ENCODE results near the gene SLC26A5.

The SLC26A5 gene

GRCh38 chr7:103388469-103389140 is 57.4 kb downstream of the SLC26A5 start:
- Histone ChIP-seq H3K79me2 (ENCODE audit: control insufficient read depth, insufficient read depth, low read length) (no peaks in the 10 kb centered on the region), H3K23ac (ENCODE audit: low read length) (no peak overlapping the region), H3K27ac (ENCODE audit: low read depth, low read length) (no peak overlapping the region), H2BK15ac (replicated peaks; ENCODE audit: low read depth) (no peak overlapping the region), H3K79me1 (ENCODE audit: low read length) (no peaks in the 10 kb centered on the region), H2AK5ac (ENCODE audit: low read length) (no peak overlapping the region), H3K56ac (ENCODE audit: low read length) (no peak overlapping the region), H3K4me1 (ENCODE audit: control insufficient read depth, low read depth, low read length) (no peaks in the 10 kb centered on the region), H3K36me3 (ENCODE audit: control insufficient read depth, insufficient read depth, low read length) (no peaks in the 10 kb centered on the region), H4K5ac (ENCODE audit: low read length) (no peak overlapping the region), H3K18ac (ENCODE audit: low read length) (no peak overlapping the region), H3K9ac (ENCODE audit: low read length) (no peak overlapping the region), H3K4me2 (ENCODE audit: low read length) (no peak overlapping the region), H4K8ac (ENCODE audit: low read depth, low read length) (no peak overlapping the region), H3K4ac (ENCODE audit: low read depth, low read length) (no peak overlapping the region), H3K27me3 (ENCODE audit: insufficient read depth, low read length, poor library complexity) (no peaks in the 10 kb centered on the region), H2BK120ac (ENCODE audit: low read depth, low read length) (no peak overlapping the region), H3K4me3 (ENCODE audit: low read length) (no peak overlapping the region), H2BK5ac (ENCODE audit: low read length) (no peak overlapping the region)
- no peak for DNase-seq
- WGBS (ENCODE audit: extremely low coverage, insufficient coverage, low lambda C conversion rate): no CpG with 5 or more reads among the region's 4 CpGs

GRCh38 chr7:103387242-103387641 is 58.8 kb downstream of the SLC26A5 start:
- no peak overlapping the region for H4K8ac ChIP-seq (ENCODE audit: low read depth, low read length)
- no peaks in the 10 kb centered on the region for H3K4me1 ChIP-seq (ENCODE audit: control insufficient read depth, low read depth, low read length)
- no peak overlapping the region for H3K18ac ChIP-seq (ENCODE audit: low read length)
- no peaks in the 10 kb centered on the region for H3K27me3 ChIP-seq (ENCODE audit: insufficient read depth, low read length, poor library complexity)
- H3K4ac ChIP-seq (ENCODE audit: low read depth, low read length): no peak overlapping the region
- no peak overlapping the region for H4K5ac ChIP-seq (ENCODE audit: low read length)
- no peaks in the 10 kb centered on the region for H3K36me3 ChIP-seq (ENCODE audit: control insufficient read depth, insufficient read depth, low read length)
- H3K23ac ChIP-seq (ENCODE audit: low read length): no peak overlapping the region
- no CpG with 5 or more reads among the region's 1 CpG for WGBS (ENCODE audit: extremely low coverage, insufficient coverage, low lambda C conversion rate)
- no peak for DNase-seq
- H3K79me2 ChIP-seq (ENCODE audit: control insufficient read depth, insufficient read depth, low read length): no peaks in the 10 kb centered on the region
- no peak overlapping the region for H2AK5ac ChIP-seq (ENCODE audit: low read length)
- H3K4me2 ChIP-seq (ENCODE audit: low read length): no peak overlapping the region
- no peak overlapping the region for H3K4me3 ChIP-seq (ENCODE audit: low read length)
- no peak overlapping the region for H3K27ac ChIP-seq (ENCODE audit: low read depth, low read length)
- no peak overlapping the region for H3K9ac ChIP-seq (ENCODE audit: low read length)
- no peak overlapping the region for H2BK15ac ChIP-seq (replicated peaks; ENCODE audit: low read depth)
- no peaks in the 10 kb centered on the region for H3K79me1 ChIP-seq (ENCODE audit: low read length)
- no peak overlapping the region for H2BK5ac ChIP-seq (ENCODE audit: low read length)
- H3K56ac ChIP-seq (ENCODE audit: low read length): no peak overlapping the region
- H2BK120ac ChIP-seq (ENCODE audit: low read depth, low read length): no peak overlapping the region

- Histone ChIP-seq H3K56ac (ENCODE audit: low read length) (no peak overlapping the region), H3K23ac (ENCODE audit: low read length) (no peak overlapping the region), H3K79me1 (ENCODE audit: low read length) (no peaks in the 10 kb centered on the region), H3K4ac (ENCODE audit: low read depth, low read length) (no peak overlapping the region), H2BK120ac (ENCODE audit: low read depth, low read length) (no peak overlapping the region), H2BK5ac (ENCODE audit: low read length) (no peak overlapping the region), H3K4me1 (ENCODE audit: control insufficient read depth, low read depth, low read length) (no peaks in the 10 kb centered on the region), H2BK15ac (replicated peaks; ENCODE audit: low read depth) (no peak overlapping the region), H2AK5ac (ENCODE audit: low read length) (no peak overlapping the region), H4K5ac (ENCODE audit: low read length) (no peak overlapping the region), H4K8ac (ENCODE audit: low read depth, low read length) (no peak overlapping the region), H3K79me2 (ENCODE audit: control insufficient read depth, insufficient read depth, low read length) (no peaks in the 10 kb centered on the region), H3K9ac (ENCODE audit: low read length) (no peak overlapping the region), H3K4me3 (ENCODE audit: low read length) (no peak overlapping the region), H3K4me2 (ENCODE audit: low read length) (no peak overlapping the region), H3K36me3 (ENCODE audit: control insufficient read depth, insufficient read depth, low read length) (no peaks in the 10 kb centered on the region), H3K27me3 (ENCODE audit: insufficient read depth, low read length, poor library complexity) (no peaks in the 10 kb centered on the region), H3K18ac (ENCODE audit: low read length) (no peak overlapping the region), H3K27ac (ENCODE audit: low read depth, low read length) (no peak overlapping the region)
- WGBS (ENCODE audit: extremely low coverage, insufficient coverage, low lambda C conversion rate): 100% methylated on average over 1 of the region's 5 CpGs
- DNase-seq: no peak
These were observed 64.0 kb downstream of the SLC26A5 start for GRCh38 chr7:103382032-103382402.

GRCh38 chr7:103381280-103382031 is 64.6 kb downstream of the SLC26A5 start:
- 100% methylated on average over 2 of the region's 4 CpGs for WGBS (ENCODE audit: extremely low coverage, insufficient coverage, low lambda C conversion rate)

GRCh38 chr7:103380395-103381191 is 65.4 kb downstream of the SLC26A5 start:
- H3K4ac ChIP-seq (ENCODE audit: low read depth, low read length): no peak overlapping the region
- no peak overlapping the region for H4K8ac ChIP-seq (ENCODE audit: low read depth, low read length)
- H3K4me3 ChIP-seq (ENCODE audit: low read length): no peak overlapping the region
- H3K27me3 ChIP-seq (ENCODE audit: insufficient read depth, low read length, poor library complexity): no peaks in the 10 kb centered on the region
- H3K27ac ChIP-seq (ENCODE audit: low read depth, low read length): no peak overlapping the region
- H3K79me2 ChIP-seq (ENCODE audit: control insufficient read depth, insufficient read depth, low read length): no peaks in the 10 kb centered on the region
- no peak overlapping the region for H3K18ac ChIP-seq (ENCODE audit: low read length)
- no peaks in the 10 kb centered on the region for H3K4me1 ChIP-seq (ENCODE audit: control insufficient read depth, low read depth, low read length)
- WGBS (ENCODE audit: extremely low coverage, insufficient coverage, low lambda C conversion rate): 100% methylated on average over 2 of the region's 5 CpGs
- H3K9ac ChIP-seq (ENCODE audit: low read length): no peak overlapping the region
- H2AK5ac ChIP-seq (ENCODE audit: low read length): no peak overlapping the region
- no peaks in the 10 kb centered on the region for H3K79me1 ChIP-seq (ENCODE audit: low read length)
- DNase-seq: peak; percentile 10
- H2BK120ac ChIP-seq (ENCODE audit: low read depth, low read length): no peak overlapping the region
- no peak overlapping the region for H4K5ac ChIP-seq (ENCODE audit: low read length)
- H2BK5ac ChIP-seq (ENCODE audit: low read length): no peak overlapping the region
- H3K23ac ChIP-seq (ENCODE audit: low read length): no peak overlapping the region
- H3K56ac ChIP-seq (ENCODE audit: low read length): no peak overlapping the region
- H2BK15ac ChIP-seq (replicated peaks; ENCODE audit: low read depth): no peak overlapping the region
- H3K4me2 ChIP-seq (ENCODE audit: low read length): no peak overlapping the region
- no peaks in the 10 kb centered on the region for H3K36me3 ChIP-seq (ENCODE audit: control insufficient read depth, insufficient read depth, low read length)

More at GRCh38 chr7:103381280-103382031, 64.6 kb downstream of the SLC26A5 start:
- Histone ChIP-seq H3K4me2 (ENCODE audit: low read length) (no peak overlapping the region), H3K56ac (ENCODE audit: low read length) (no peak overlapping the region), H2BK5ac (ENCODE audit: low read length) (no peak overlapping the region), H3K27me3 (ENCODE audit: insufficient read depth, low read length, poor library complexity) (no peaks in the 10 kb centered on the region), H4K8ac (ENCODE audit: low read depth, low read length) (no peak overlapping the region), H3K4me1 (ENCODE audit: control insufficient read depth, low read depth, low read length) (no peaks in the 10 kb centered on the region), H3K4me3 (ENCODE audit: low read length) (no peak overlapping the region), H3K4ac (ENCODE audit: low read depth, low read length) (no peak overlapping the region), H3K79me2 (ENCODE audit: control insufficient read depth, insufficient read depth, low read length) (no peaks in the 10 kb centered on the region), H3K18ac (ENCODE audit: low read length) (no peak overlapping the region), H2BK120ac (ENCODE audit: low read depth, low read length) (no peak overlapping the region), H2BK15ac (replicated peaks; ENCODE audit: low read depth) (no peak overlapping the region), H3K9ac (ENCODE audit: low read length) (no peak overlapping the region), H2AK5ac (ENCODE audit: low read length) (no peak overlapping the region), H4K5ac (ENCODE audit: low read length) (no peak overlapping the region), H3K36me3 (ENCODE audit: control insufficient read depth, insufficient read depth, low read length) (no peaks in the 10 kb centered on the region), H3K27ac (ENCODE audit: low read depth, low read length) (no peak overlapping the region), H3K79me1 (ENCODE audit: low read length) (no peaks in the 10 kb centered on the region), H3K23ac (ENCODE audit: low read length) (no peak overlapping the region)
- DNase-seq: no peak

All from mesendoderm (in vitro differentiated cells).